BE2C (cell line): ENCODE results near the gene LAMTOR3.

Source experiments
- DNase-seq: peaks from one replicate; pipeline ENCODE4 v3.0.0-alpha.2; 2020
- H3K27me3 ChIP-seq: fragments of 250-450 bp; sonication (Bioruptor Pico); 2 replicates; pipeline ENCODE4 v1.5.1; 2020; ENCODE audit warnings: mild to moderate bottlenecking
- H3K36me3 ChIP-seq: fragments of 250-450 bp; sonication (Bioruptor Pico); 2 replicates; pipeline ENCODE4 v1.5.1; 2020; ENCODE audit warnings: mild to moderate bottlenecking
- H3K4me1 ChIP-seq: fragments of 250-450 bp; sonication (Bioruptor Pico); 2 replicates; pipeline ENCODE4 v1.5.1; 2020
- H3K4me3 ChIP-seq: 2 replicates; pipeline ENCODE4 v1.5.1; 2011; ENCODE audit warnings: low read depth, low read length
- H3K9me3 ChIP-seq: fragments of 250-450 bp; sonication (Bioruptor Pico); 2 replicates; pipeline ENCODE4 v1.5.1; 2020
- TF ChIP-seq, protein P1 (sequence below): IDR thresholded peaks from 2 replicates; pipeline ENCODE4 v1.5.1; 2012; ENCODE audit warnings: mild to moderate bottlenecking, low read depth, low read length

Gene LAMTOR3

GRCh38 chr4:99860521-99860920 is 33.7 kb downstream of the LAMTOR3 start:
- Histone ChIP-seq H3K4me3 (no peak overlapping the region), H3K27me3 (peaks cover 28% of the 10 kb centered on the region), H3K9me3 (no peaks in the 10 kb centered on the region), H3K4me1 (no peaks in the 10 kb centered on the region), H3K36me3 (no peaks in the 10 kb centered on the region)
- no peak for DNase-seq
- TF ChIP-seq, protein P1, sequence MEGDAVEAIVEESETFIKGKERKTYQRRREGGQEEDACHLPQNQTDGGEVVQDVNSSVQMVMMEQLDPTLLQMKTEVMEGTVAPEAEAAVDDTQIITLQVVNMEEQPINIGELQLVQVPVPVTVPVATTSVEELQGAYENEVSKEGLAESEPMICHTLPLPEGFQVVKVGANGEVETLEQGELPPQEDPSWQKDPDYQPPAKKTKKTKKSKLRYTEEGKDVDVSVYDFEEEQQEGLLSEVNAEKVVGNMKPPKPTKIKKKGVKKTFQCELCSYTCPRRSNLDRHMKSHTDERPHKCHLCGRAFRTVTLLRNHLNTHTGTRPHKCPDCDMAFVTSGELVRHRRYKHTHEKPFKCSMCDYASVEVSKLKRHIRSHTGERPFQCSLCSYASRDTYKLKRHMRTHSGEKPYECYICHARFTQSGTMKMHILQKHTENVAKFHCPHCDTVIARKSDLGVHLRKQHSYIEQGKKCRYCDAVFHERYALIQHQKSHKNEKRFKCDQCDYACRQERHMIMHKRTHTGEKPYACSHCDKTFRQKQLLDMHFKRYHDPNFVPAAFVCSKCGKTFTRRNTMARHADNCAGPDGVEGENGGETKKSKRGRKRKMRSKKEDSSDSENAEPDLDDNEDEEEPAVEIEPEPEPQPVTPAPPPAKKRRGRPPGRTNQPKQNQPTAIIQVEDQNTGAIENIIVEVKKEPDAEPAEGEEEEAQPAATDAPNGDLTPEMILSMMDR, result no peak

DNA sequence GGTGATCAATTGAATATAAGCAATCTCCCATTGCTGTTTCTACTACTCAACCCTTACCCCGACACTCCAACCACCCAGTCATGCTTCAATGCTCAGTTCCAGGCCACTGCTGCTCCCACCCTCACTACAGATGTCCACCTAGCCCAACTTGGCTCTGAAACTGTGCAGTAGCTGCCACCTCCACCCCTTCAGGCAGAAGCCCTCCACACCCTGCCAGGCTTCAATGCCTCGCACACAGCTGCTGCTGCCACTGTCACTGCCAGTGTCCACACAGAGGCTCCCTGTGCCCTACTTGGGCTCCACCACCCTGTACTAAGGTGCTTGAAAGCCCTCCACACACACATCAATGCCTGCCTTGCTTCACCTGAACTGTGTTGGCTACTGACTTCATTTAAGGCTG is 34.6 kb downstream of the LAMTOR3 start:
- Histone ChIP-seq H3K9me3 (no peaks in the 10 kb centered on the region), H3K27me3 (peaks cover 20% of the 10 kb centered on the region), H3K4me3 (no peak overlapping the region), H3K4me1 (no peaks in the 10 kb centered on the region), H3K36me3 (no peaks in the 10 kb centered on the region)
- TF ChIP-seq, protein P1, result no peak
- no peak for DNase-seq

DNA sequence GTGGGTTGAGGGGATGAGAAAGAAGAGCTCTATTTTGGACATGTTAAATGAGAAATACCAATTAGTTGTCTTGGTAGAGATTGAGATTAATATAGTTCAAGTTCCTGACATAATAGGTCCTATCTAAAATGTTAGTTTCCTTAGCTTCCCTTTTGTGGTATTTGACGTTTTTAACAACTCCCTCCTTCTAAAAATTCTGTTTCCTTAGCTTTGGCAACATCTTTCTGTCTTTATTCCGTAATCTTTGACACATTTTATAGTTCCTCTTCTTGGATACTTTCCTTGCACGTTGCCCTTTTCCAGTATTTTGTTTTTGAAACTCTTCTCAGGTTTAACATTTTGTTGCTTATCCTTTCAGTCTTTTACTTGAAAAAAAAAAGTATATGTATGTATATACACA is 36.9 kb downstream of the LAMTOR3 start:
- Histone ChIP-seq H3K27me3 (peaks cover 19% of the 10 kb centered on the region), H3K4me1 (no peaks in the 10 kb centered on the region), H3K9me3 (no peaks in the 10 kb centered on the region), H3K4me3 (no peak overlapping the region), H3K36me3 (no peaks in the 10 kb centered on the region)
- TF ChIP-seq, protein P1, result no peak
- no peak for DNase-seq

DNA sequence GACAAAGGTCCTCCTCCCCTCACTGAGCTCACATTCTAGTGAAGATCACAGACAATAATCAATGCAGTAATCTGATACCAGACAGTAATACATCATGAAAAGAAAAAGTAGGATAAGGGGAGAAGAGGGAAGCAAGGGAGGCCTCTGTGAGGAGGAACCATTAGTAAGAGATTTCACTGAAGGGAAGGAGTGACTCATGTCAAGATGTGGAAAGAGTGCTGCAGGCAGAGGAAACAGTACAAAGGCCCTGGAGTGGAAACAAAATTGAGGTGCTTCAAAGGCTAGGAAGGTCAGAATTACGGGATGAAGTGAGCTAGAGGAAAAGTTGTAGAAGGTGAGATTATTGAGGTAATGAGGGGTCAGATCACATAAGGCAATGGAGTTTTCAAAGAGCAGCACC is 38.1 kb downstream of the LAMTOR3 start:
- Histone ChIP-seq H3K36me3 (no peaks in the 10 kb centered on the region), H3K27me3 (peaks cover 19% of the 10 kb centered on the region), H3K4me1 (no peaks in the 10 kb centered on the region), H3K4me3 (no peak overlapping the region), H3K9me3 (no peaks in the 10 kb centered on the region)
- no peak for DNase-seq
- TF ChIP-seq, protein P1, result no peak

GRCh38 chr4:99855678-99856077 is 38.5 kb downstream of the LAMTOR3 start:
- Histone ChIP-seq H3K27me3 (peaks cover 19% of the 10 kb centered on the region), H3K4me3 (no peak overlapping the region), H3K36me3 (no peaks in the 10 kb centered on the region), H3K4me1 (no peaks in the 10 kb centered on the region), H3K9me3 (no peaks in the 10 kb centered on the region)
- TF ChIP-seq, protein P1, result no peak
- DNase-seq, result no peak

GRCh38 chr4:99853999-99854398 is 40.2 kb downstream of the LAMTOR3 start:
- TF ChIP-seq, protein P1, result no peak
- Histone ChIP-seq H3K27me3 (peaks cover 9% of the 10 kb centered on the region), H3K4me1 (no peaks in the 10 kb centered on the region), H3K4me3 (no peak overlapping the region), H3K36me3 (no peaks in the 10 kb centered on the region), H3K9me3 (no peaks in the 10 kb centered on the region)
- DNase-seq, result no peak
